ENCODE measurements around the gene SKI.

SKI gene

GRCh38 chr1:2275796-2276536, 47.8 kb downstream of the SKI start:
- DNase-seq (ENCODE audit: low spot score) = peak; percentile 71

GRCh38 chr1:2276803-2277580, 48.9 kb downstream of the SKI start:
- DNase-seq (ENCODE audit: low spot score) = no peak

GRCh38 chr1:2277741-2278488, 49.8 kb downstream of the SKI start:
- DNase-seq (ENCODE audit: low spot score) = peak; percentile 64

- DNase-seq (ENCODE audit: low spot score) = no peak
Observed at GRCh38 chr1:2278591-2279209, 50.6 kb downstream of the SKI start.

- peak; percentile 89 for DNase-seq (ENCODE audit: low spot score)
Observed at GRCh38 chr1:2279210-2279639, 51.1 kb downstream of the SKI start.

GRCh38 chr1:2279817-2280216, 51.7 kb downstream of the SKI start:
- DNase-seq (ENCODE audit: low spot score) = no peak

- no peak for DNase-seq (ENCODE audit: low spot score)
Observed at GRCh38 chr1:2282556-2283270, 54.6 kb downstream of the SKI start.

- no peak for DNase-seq (ENCODE audit: low spot score)
Observed at GRCh38 chr1:2283371-2283990, 55.4 kb downstream of the SKI start.

- no peak for DNase-seq (ENCODE audit: low spot score)
Observed at GRCh38 chr1:2283991-2284895, 56.1 kb downstream of the SKI start.

- no peak for DNase-seq (ENCODE audit: low spot score)
Observed at GRCh38 chr1:2284932-2285331, 56.8 kb downstream of the SKI start.

GRCh38 chr1:2286923-2287322, 58.8 kb downstream of the SKI start:
- DNase-seq (ENCODE audit: low spot score) = no peak

- DNase-seq (ENCODE audit: low spot score) = no peak
Observed at GRCh38 chr1:2287649-2288048, 59.5 kb downstream of the SKI start.

- DNase-seq (ENCODE audit: low spot score) = no peak
Observed at GRCh38 chr1:2288311-2288710, 60.2 kb downstream of the SKI start.

- no peak for DNase-seq (ENCODE audit: low spot score)
Observed at GRCh38 chr1:2288816-2289536, 60.9 kb downstream of the SKI start.

GRCh38 chr1:2289607-2290006, 61.5 kb downstream of the SKI start:
- no peak for DNase-seq (ENCODE audit: low spot score)

- DNase-seq (ENCODE audit: low spot score) = no peak
Observed at GRCh38 chr1:2290171-2290578, 62.1 kb downstream of the SKI start.

- peak; percentile 95 for DNase-seq (ENCODE audit: low spot score)
Observed at GRCh38 chr1:2290595-2291510, 62.7 kb downstream of the SKI start.

- no peak for DNase-seq (ENCODE audit: low spot score)
Observed at GRCh38 chr1:2291577-2291976, 63.5 kb downstream of the SKI start.
